Measurements from ENCODE around the gene SERPINA1. TPM values are rescaled to one million over a fixed set of nuclear protein-coding genes. Genes with fewer than 3 reads are reported as not detected.
A peak's percentile ranks its signal among the peaks of the same experiment; 100 is the strongest.
"Not testable (repeated sequence)": the region's sequence is repeated elsewhere in the genome, so short reads cannot be mapped to it uniquely, and the experiment has no call there.

SERPINA1 gene
- 1.4 TPM for total RNA-seq

DNA sequence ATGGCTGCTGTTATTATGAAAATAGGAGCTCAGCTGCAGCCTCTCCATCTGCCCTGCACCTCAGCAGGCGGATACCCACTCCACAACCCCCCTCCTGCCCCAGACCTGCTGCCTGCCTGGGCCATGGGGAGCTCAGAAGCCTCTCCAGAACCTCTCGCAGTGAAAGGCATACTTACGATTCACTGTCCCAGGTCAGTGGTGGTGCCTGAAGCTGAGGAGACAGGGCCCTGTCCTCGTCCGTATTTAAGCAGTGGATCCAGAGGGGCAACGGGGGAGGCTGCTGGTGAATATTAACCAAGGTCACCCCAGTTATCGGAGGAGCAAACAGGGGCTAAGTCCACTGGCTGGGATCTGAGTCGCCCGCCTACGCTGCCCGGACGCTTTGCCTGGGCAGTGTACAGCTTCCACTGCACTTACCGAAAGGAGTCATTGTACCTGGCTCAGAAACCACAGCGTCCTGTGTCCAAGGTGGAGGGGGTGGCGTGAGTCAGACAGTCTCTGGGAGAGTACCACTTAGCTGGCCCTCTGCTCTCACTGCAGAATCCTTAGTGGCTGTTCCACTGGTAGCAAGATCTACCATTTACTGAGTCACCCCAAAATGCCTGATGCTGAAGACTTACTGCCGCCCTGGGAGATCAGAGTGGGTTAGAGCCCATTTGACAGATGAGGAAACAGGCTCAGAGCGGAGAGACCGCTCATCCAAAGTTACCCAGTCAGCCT is at the start of gene SERPINA1:
SERPINA1 (minus strand) TSS at position 219 of the 720 bp plus-strand sequence. CDS start 5,365 bp downstream, outside the sequence.
- DNase-seq, result no peak

DNA sequence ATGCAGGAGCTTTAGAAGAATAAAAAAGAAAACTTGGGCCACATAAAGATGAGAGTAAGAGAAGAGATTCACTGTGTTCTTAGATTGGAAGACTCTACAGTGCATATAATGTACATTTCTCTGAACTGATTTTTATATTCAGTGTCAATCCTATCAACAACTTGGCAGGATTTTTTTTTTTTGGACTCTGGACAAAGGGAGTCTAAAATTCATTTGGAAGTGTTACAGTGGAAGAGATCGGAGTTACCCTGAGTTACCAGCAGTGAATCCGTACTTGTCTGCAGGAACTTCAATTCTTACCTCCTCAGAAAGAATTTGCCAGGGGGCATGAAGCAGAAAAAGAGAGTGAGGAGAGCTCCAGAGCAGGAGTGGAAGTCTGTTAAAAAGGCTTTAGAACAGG is 40.2 kb upstream of the SERPINA1 start:
- DNase-seq, result no peak

DNA sequence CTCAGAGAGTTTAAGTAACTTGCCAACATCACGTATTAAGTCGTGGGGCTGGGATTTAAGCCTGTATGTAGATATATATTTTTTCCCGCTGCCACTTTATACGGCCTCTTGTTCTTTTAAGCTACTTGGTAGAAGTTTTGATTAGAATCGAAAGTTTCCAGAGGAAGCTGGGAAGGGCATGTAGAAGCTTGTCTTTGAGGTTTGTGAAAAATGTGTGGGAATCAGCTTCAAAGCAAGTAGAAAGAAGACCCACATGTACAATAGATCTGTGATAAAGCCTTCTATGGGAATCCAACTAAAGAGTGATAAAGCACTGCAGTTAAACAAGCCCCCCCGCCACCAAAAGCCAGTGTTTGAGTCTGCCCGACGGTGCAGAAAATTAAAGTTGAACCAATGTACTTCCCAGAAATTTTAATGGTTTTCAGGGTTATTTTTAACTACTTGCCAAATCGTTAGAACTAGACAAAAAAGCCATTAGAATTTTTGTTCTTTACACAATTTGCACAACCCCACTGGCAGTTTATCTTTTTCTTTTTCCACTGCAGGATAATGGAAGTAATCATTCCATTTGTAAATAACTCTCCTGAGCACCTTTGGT is 38.7 kb upstream of the SERPINA1 start:
- no peak for DNase-seq

DNA sequence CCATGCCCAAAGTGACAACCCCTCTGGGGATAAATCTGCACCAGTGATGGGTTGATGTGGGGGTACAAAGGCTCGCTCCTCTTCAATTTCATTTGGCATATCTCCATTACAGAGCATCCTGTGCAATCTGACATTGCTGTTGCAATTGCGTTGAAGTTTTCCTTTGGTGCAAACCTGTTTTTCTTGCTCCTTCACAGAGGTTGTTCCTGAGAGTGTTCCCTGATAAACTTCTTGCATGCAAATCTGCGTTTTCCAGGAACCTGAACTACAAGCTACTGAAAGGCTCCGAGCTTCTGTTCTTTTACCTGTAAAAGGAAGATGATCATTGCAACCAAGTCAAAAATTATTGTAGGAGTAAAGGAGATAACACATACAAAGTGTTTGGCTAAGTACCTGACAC is 38.1 kb upstream of the SERPINA1 start:
- DNase-seq, result no peak

DNA sequence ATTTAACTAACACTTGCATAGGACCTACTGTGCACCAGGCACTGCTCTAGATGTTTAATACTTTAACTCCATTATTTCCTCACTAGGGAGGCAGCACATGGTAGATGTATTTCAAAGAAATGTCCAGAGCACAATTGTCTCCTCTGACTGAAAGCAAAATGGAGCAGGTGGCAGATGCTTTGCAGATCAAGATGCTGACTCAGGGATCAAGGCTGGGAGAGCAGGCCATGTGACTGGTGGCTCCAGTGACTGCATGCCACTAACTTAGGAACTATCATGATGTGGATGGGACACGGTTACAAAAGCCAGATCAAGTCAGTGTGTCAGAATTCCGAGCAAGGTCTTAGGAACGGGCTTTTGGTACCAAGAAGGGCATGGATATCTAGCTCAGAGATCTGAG is 36.0 kb upstream of the SERPINA1 start:
- DNase-seq, result no peak

DNA sequence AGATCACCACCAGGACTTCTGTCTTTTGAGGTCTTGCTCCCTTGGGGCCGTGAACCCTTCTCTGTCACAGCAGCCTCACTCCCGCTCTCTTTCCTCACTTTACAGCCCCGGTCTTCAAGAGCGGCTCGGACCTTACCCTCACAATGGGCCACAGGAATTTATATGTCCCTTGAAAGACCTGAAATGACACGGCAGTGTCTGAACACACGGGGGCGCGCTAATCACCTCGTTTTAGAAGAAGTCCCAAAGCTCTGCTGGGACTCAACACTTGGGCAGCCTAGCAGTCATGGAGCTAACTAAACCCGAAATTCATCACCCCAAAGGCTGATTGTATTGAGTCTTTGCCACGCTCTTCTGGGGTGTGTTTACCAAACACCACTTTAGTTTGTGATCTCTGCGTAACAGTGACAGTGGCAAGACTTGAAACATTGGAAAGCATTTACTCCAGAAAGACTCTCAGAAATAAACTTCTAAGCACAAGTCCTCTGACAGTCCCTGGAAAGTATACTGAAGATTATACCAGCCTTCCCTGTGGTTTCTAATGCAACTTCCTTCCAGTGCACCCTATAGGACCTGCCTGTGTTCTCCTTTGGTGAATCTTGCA is 35.2 kb upstream of the SERPINA1 start:
- peak; percentile 29 for DNase-seq

DNA sequence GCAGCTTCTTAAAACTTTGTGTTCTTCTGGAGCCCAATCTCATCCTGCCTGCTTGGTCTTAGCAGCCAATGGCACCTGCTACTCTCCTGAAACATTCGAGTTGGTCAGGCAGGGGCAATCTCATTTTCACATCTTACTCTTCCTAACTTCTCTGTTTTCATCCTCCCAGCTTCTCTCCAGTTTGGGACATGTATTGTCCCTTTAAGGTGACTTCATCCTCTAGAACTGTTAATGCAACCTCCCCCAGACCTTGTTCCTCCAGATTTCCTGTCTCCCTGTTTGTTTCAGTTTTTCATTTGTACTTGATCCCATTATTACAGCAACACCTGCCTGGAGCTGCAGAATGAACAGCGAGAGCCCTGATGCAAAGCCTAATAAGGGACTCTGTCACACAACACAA is 32.9 kb upstream of the SERPINA1 start:
- DNase-seq, result no peak

DNA sequence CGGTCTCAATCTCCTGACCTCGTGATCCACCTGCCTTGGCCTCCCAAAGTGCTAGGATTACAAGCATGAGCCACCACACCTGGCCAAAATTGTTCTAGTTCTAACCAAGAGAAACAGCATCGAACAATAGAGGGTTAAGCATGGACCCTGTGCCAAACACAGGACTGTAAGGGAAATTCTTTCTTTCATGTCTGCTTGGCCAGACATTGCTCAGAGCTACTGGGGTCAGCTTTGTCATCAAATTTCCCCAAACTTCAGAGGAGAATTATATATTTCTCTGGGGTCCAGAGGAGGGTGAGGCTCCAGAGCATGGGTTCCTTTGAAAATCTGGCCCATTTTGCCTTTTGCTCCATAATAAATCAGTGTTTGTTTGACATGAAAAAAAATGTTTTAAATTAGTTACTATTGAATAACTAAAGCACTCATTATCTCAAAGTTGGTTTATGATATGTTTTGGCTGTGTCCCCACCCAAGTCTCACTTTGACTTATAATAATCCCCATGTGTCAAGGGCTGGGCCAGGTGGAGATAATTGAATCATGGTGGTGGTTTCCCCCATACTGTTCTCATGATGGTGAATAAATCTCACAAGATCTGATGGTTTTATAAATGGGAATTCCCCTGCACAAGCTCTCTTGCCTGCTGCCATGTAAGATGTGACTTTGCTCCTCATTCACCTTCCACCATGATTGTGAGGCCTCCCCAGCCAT is 29.2 kb upstream of the SERPINA1 start:
- not testable (repeated sequence) for DNase-seq

DNA sequence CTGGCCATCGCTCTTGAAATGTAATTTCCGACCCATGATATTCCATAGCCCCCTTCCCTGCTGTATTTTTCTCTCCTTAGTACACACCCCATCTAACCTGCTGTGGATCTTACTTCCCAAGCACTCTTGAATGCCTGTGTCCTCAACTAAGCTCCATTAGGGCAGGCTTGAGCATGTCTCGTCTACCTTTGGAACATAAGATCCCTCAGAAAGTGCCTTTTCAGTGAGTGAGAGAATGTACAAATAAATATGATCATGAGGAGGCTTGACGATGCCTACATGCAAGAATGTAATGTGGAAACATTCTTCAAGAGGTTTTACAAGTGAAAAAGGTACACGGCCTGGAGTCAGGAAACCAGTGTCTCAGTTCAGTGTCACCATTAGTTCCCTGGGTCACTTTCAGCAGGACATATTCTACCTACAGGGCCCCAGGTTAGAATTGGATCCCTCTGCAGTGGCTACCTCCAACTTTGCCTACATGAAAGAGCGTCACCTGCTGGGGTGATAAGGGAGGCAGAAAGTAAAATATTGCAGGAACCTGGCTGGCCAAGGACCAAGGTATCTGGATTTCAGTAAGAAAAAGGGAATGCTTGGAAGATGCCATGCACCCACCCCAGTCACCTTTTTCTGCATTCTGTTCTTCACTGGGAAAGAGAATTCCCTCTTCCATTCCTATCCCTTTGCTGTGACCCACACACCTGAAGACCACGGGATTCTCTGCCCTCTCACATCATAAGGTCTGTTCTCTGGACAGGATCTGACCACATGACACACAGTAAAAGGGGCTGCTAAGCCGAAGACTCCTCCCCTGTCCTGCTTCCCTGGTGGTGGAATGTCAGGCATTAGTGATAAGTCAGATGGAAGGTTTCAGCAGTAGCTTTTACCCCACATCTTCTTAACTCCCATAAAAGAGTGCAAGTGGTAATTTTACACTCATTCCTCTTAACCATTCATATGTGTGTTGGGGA is 24.6 kb upstream of the SERPINA1 start:
- DNase-seq, result no peak

DNA sequence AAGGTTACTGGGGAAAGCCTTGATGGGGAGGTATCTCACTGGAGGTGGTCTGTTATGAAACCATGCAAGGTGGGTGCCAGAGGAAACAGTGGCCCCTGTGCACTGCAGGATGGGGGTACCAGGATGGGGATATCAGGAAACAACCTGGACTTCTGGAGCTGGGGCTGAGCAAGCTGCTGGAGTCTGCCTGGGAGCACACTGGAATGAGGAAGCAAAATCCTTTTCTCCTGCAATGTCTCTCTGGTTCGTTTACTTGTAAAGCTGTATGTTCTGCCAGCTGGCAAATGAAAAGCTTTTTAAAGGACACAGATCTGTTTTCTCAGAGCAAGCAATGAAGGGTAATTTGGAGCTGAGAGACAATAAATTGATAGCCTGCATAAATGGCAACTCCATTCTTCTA is 23.2 kb upstream of the SERPINA1 start:
- DNase-seq, result no peak

DNA sequence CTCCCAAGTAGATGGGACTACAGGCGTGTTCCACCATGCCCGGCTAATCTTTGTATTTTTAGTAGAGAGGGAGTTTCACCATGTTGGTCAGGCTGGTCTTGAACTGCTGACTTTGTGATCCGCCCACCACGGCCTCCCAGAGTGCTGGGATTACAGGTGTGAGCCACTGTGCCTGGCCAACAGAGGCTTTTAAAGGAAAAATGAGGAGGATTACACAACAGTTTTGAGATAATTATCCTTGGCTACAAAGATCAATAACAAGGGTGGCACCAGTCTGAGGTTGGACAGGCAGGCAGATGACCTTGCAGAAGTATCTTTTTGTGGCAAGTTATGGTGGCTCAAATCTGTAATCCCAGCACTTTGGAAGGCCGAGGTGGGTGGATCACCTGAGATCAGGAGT is 21.0 kb upstream of the SERPINA1 start:
- not testable (repeated sequence) for DNase-seq

DNA sequence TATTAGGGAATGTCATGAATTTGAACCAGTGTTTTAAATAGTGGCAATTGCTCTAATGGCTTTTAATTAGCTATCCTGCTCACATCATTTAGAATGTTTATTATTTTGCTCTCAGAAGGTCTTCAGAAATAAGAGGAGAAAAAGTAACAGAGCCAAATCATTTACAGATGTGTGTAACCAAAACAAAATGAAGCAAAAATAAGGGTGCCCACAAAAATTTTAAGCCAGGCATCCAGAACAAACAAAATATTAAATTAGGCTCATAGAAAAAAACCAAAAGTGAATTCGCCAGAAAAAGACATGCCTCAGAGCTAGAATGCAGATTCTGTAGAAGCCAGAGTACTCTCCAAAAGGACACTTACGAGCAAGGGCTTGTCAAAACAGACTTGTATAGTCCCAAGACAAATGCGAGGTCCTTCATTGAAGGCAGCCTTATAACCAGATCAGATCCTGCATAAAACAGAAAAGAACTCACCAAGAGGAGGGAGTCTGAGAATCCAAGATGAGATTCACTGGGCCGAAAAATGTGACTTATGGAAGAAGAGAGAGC is 20.2 kb upstream of the SERPINA1 start:
- no peak for DNase-seq

DNA sequence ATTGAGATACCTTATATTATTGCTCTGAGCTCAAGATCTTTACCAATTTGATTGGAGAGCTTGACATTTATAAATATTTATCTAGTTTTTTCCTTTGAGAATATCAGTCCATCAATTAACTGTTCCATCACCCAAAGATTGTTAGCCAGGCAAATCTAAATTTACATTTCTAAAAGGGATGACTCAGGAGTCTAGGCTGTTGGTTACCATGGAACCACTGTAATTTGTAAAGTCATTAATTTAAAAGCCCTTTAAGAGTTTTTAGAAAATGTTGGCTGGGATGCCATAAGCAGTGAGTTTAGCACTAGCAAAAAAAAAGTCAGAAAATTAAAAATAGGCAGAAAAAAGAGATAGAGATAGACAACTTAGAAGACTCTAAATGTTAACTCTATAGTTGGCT is 19.5 kb upstream of the SERPINA1 start:
- no peak for DNase-seq

DNA sequence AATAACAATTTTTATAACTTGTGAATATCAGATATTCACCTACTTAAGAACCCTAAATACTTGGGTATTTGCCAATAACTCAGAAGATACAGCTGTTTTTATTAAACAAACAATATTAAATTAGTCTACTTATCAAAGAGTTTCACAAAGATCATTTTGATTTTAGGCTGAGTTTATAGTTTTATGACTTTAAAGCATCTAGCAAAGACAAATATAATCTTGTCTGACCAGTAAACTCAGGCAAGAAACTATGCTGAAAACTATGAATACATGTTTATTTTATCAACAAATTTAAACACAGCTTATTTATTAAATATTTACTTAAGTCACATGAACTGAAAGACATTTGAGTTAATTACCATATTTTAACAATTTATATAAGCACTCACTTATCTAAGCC is 18.5 kb upstream of the SERPINA1 start:
- DNase-seq, result no peak

DNA sequence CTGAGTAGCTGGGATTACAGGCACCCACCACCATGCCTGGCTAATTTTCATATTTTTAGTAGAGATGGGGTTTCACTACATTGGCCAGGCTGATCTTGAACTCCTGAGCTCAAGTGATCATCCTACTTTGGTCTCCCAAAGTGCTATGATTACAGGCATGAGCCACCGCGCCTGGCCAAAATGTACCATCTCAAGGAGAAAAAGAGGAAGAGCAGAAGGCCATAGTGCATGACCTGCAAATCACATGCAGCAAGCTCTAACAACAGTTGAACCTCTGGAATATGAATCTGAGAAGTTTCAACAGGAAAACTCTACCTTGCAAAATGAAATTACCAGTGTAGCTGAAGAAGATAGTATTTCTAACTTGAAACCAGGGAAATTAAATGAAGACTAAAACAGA is 17.1 kb upstream of the SERPINA1 start:
- DNase-seq, result no peak

DNA sequence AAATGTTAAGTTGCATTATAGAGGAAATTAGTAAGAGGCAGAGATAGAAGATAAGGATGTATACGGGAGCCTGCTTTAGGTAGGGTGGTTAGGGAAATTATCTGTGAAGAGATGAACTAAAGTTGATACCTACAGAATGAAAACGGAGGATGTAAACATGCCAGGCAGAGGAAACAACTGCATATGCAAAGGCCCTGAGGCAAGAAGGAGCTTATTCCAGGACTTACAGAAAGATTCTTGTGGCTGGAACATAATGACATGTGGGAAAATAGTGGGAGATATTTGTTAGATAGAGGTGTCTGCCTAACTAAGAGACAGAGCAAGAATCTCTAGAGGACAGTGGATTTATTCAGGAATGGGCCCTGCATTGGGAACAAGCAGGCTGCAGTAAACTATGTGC is 16.2 kb upstream of the SERPINA1 start:
- DNase-seq, result no peak

DNA sequence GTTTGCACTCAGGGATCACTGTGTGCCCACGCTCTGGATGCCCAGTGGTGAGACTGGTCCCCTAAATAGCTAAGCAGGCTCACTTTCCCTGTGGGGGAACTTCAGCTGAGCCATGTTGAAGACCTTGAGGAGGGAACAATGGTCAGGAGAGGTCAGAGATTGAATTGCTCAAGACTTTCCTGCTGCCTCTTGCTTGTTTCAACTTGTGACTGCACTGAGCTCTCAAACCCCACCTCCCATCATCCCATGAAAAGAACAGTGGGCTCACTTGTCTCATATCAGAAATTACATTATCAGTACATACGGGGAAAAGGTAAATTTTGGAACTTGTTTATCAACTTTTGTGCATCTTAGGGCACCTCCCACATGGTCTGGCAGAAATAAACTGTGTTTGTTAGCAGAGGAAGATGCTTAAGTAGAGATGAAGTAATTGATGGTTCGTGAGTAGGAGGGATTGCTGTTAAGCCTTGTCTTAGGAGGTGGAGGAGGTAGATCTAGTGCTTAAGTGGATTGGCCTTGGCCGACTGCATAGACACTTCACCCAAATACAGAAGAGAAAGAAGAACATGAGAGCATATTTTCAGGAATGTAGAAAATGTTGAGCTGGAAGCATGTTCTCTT is 15.0 kb upstream of the SERPINA1 start:
- no peak for DNase-seq

DNA sequence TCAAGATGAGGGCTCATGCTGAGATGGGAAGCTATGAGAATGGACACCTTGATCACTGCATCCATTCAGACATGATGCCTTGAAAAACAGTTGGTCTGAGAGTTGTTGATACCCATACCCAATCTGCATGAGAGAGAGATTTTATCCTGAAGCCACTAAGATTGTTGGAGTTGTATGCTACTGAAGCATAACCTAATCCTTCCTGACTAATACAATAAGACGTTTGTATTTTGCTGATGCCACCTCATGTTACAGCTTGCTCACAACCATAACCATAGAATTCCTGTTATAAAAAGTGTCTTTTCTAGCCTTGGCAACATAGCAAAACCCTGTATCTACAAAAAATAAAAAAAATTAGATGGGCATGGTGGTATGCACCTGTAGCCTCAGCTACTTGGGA is 12.7 kb upstream of the SERPINA1 start:
- DNase-seq, result no peak

DNA sequence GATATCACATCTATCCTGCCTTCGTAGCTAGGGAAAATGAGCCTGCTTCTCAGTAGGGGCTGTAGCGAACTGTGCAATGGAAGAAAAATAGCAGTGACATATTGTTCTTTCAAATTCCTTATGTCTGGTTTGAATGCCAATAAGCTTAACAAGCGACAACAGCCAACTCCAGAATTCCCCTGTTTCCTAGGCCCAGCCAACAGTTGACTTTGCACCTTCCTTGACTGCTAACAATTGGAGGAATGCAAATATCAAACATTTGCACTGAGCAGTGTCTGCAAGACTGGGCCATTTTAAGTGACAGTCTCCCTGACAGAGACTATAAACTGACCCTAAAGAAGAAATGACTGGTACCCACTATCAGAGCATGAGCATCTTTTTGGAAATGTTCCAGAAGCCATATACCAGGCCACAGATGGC is 12.0 kb upstream of the SERPINA1 start:
- no peak for DNase-seq

DNA sequence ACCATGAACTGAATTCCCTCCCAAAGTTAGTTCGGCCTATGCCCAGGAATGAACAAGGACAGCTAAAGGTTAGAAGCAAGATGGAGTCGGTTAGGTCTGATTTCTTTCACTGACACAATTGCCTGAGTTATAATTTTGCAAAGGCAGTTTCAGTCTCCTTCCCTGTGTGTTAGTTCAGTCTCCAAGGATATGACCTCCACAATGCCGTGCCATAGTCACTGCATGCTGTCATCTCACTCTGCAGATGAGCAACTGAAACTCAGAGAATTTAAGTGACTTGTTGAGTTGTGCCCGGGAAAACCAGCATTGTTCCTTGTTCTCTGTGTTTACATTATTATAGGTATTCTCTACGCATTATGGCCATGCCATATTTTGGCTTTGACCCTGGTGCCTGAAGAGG is 10.1 kb upstream of the SERPINA1 start:
- no peak for DNase-seq

DNA sequence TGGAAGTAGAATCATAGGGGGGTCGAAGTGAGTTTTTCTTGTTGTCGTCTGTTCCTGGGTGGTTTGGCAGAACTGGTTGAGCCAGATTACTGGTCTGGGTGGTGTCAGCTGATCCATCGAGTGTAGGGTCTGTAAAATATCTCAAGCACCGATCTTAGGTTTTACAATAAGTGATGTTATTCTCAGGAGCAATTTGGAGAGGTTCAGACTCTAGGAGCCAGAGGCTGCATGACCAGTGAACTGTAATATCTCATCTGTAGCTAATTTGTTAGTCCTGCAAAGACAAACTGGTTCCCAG is 9.7 kb upstream of the SERPINA1 start:
- no peak for DNase-seq
